Keratinocyte (primary cell): Measurements from ENCODE around the gene GAN. TPM values are rescaled to one million over a fixed set of nuclear protein-coding genes. Genes with fewer than 3 reads are reported as not detected.

ENCODE experiments used
- DNase-seq: peaks from one replicate; pipeline ENCODE4 v3.0.0-alpha.2; 2011; ENCODE audit warnings: low read depth, missing footprints, low spot score
- FAIRE-seq: peaks from 2 replicates; lab custom pipeline; 2011; peaks lifted over from hg19 to GRCh38; lab: Jason Lieb, UNC
- H2AFZ ChIP-seq: 2 replicates; pipeline ENCODE4 v1.6.0; 2012; ENCODE audit warnings: low read length, control low read depth, inconsistent platforms; ENCODE audit not compliant: control insufficient read depth
- H3K27ac ChIP-seq: 2 replicates; pipeline ENCODE4 v1.5.1; 2011; ENCODE audit warnings: low read length; ENCODE audit not compliant: control insufficient read depth, insufficient read depth
- H3K27me3 ChIP-seq: 3 replicates; pipeline ENCODE4 v1.6.0; 2011; ENCODE audit warnings: low read length; ENCODE audit not compliant: control insufficient read depth, insufficient read depth; ENCODE audit errors: extremely low read depth
- H3K36me3 ChIP-seq, 2 experiments: 2 replicates in 1 of 2; 3 replicates in 1 of 2; pipeline ENCODE4 v1.5.1; 2011; ENCODE audit warnings: low read length in 2 of 2, mild to moderate bottlenecking in 1 of 2; ENCODE audit not compliant: control insufficient read depth in 2 of 2, insufficient read depth in 2 of 2; ENCODE audit errors: extremely low read depth in 1 of 2
- H3K4me1 ChIP-seq: 3 replicates; pipeline ENCODE4 v1.5.1; 2011; ENCODE audit warnings: low read length; ENCODE audit not compliant: control insufficient read depth, insufficient read depth; ENCODE audit errors: extremely low read depth
- H3K4me2 ChIP-seq: 3 replicates; pipeline ENCODE4 v1.6.0; 2011; ENCODE audit warnings: low read depth, low read length; ENCODE audit not compliant: control insufficient read depth, insufficient read depth; ENCODE audit errors: extremely low read depth
- H3K4me3 ChIP-seq, 3 experiments: fragments of 200-600 bp in 1 of 3; sonication (generic) in 1 of 3; 2 replicates in 2 of 3; 3 replicates in 1 of 3; pipeline ENCODE4 v1.5.1; 2011 to 2016; ENCODE audit warnings: low read length in 3 of 3, mild to moderate bottlenecking in 3 of 3, control low read depth in 2 of 3, inconsistent platforms in 1 of 3, low read depth in 1 of 3, mixed read lengths in 1 of 3, mixed run types in 1 of 3, moderate library complexity in 1 of 3; ENCODE audit not compliant: control insufficient read depth in 2 of 3, insufficient read depth in 2 of 3; ENCODE audit errors: extremely low read depth in 1 of 3
- H3K79me2 ChIP-seq: 2 replicates; pipeline ENCODE4 v1.6.0; 2012; ENCODE audit warnings: low read length; ENCODE audit not compliant: control insufficient read depth, insufficient read depth
- H3K9ac ChIP-seq: 3 replicates; pipeline ENCODE4 v1.6.0; 2011; ENCODE audit warnings: low read length; ENCODE audit not compliant: control insufficient read depth, insufficient read depth; ENCODE audit errors: extremely low read depth
- H3K9me1 ChIP-seq: 3 replicates; pipeline ENCODE4 v1.6.0; 2011; ENCODE audit warnings: low read length; ENCODE audit not compliant: control insufficient read depth, insufficient read depth; ENCODE audit errors: extremely low read depth
- H3K9me3 ChIP-seq: 2 replicates; pipeline ENCODE4 v1.5.1; 2012; ENCODE audit warnings: low read depth, low read length; ENCODE audit not compliant: control insufficient read depth
- H4K20me1 ChIP-seq: 3 replicates; pipeline ENCODE4 v1.6.0; 2011; ENCODE audit warnings: low read length; ENCODE audit not compliant: control insufficient read depth, insufficient read depth; ENCODE audit errors: extremely low read depth
- CTCF ChIP-seq, 3 experiments: IDR thresholded peaks in 1 of 3; conservative IDR thresholded peaks in 1 of 3; optimal IDR thresholded peaks in 1 of 3; 2 replicates in 2 of 3; 3 replicates in 1 of 3; pipeline versions ENCODE3 to v1.5.1; 2011; ENCODE audit warnings: low read length in 3 of 3, mild to moderate bottlenecking in 3 of 3, moderate library complexity in 2 of 3, control low read depth in 1 of 3, inconsistent platforms in 1 of 3; ENCODE audit not compliant: insufficient read depth in 2 of 3; ENCODE audit errors: extremely low read depth in 1 of 3
- EZH2 ChIP-seq: IDR thresholded peaks from one replicate; pipeline ENCODE4 v1.6.1; 2012; ENCODE audit warnings: inconsistent platforms, mild to moderate bottlenecking, low read length, moderate library complexity
- dilution Hi-C: fragments of 300-500 bp; cut with MboI; formaldehyde crosslinking; loops from one replicate; pipeline ENCODE4 v1.7.0; 2020; ENCODE audit warnings: low sequenced_read_pairs; ENCODE audit not compliant: extremely low pct_ligation_motif_present
- polyA plus RNA-seq, 5 experiments: library from polyadenylated mRNA; depleted of rRNA in 3 of 5; stranded (reverse) in 3 of 5; stranded (forward) in 1 of 5; unstranded in 1 of 5; fragments of >200 nt; gene quantifications; 1 replicate in 1 of 5; 2 replicates in 3 of 5; 3 replicates in 1 of 5; pipeline versions ENCODE4 v1.2.1 to v1.2.3, GENCODE V29; 2011 to 2012; ENCODE audit warnings: missing spikeins in 2 of 5, low read depth in 1 of 5, low replicate concordance in 1 of 5

Gene GAN
- polyA plus RNA-seq, 1 donor (not counting 4 experiments of a cell fraction or from before 2014, with no cell fraction given), result 6.5 TPM

GRCh38 chr16:81416749-81417148 lies 102.0 kb downstream of the GAN start:
- Histone ChIP-seq H3K4me1 (no peaks in the 10 kb centered on the region), H3K9me3 (no peaks in the 10 kb centered on the region), H3K79me2 (no peaks in the 10 kb centered on the region), H3K36me3 (no peaks in the 10 kb centered on the region), H3K4me2 (no peak overlapping the region), H3K4me3 (no peak overlapping the region), H3K27ac (no peak overlapping the region), H3K9me1 (no peaks in the 10 kb centered on the region), H4K20me1 (no peaks in the 10 kb centered on the region), H3K9ac (no peak overlapping the region), H2AFZ (no peak overlapping the region), H3K27me3 (no peaks in the 10 kb centered on the region)
- TF ChIP-seq EZH2, result no peak
- TF ChIP-seq CTCF (optimal IDR thresholded peaks at IDR 0.05 in 1 of 3, IDR thresholded peaks at IDR 0.05 in 1 of 3, conservative IDR thresholded peaks at IDR 0.05 in 1 of 3; ENCODE audit: extremely low read depth in 1 of 3, insufficient read depth in 2 of 3, low read length in 3 of 3), result no peak
- dilution Hi-C loops, result no loop called here
- FAIRE-seq (no peak), DNase-seq (no peak)

GRCh38 chr16:81417210-81417609 lies 102.4 kb downstream of the GAN start:
- Histone ChIP-seq H3K27me3 (no peaks in the 10 kb centered on the region), H3K27ac (no peak overlapping the region), H3K36me3 (no peaks in the 10 kb centered on the region), H3K4me2 (no peak overlapping the region), H3K9me1 (no peaks in the 10 kb centered on the region), H3K9ac (no peak overlapping the region), H3K4me3 (no peak overlapping the region), H3K4me1 (no peaks in the 10 kb centered on the region), H2AFZ (no peak overlapping the region), H3K9me3 (no peaks in the 10 kb centered on the region), H3K79me2 (no peaks in the 10 kb centered on the region), H4K20me1 (no peaks in the 10 kb centered on the region)
- TF ChIP-seq CTCF (optimal IDR thresholded peaks at IDR 0.05 in 1 of 3, IDR thresholded peaks at IDR 0.05 in 1 of 3, conservative IDR thresholded peaks at IDR 0.05 in 1 of 3; ENCODE audit: extremely low read depth in 1 of 3, insufficient read depth in 2 of 3, low read length in 3 of 3), result no peak
- TF ChIP-seq EZH2, result no peak
- FAIRE-seq (no peak), DNase-seq (no peak)
- dilution Hi-C loops, result no loop called here
